ENCODE results near the gene CDC42EP5. TPM values are rescaled to one million over a fixed set of nuclear protein-coding genes. Genes with fewer than 3 reads are reported as not detected.

Gene CDC42EP5, protein sequence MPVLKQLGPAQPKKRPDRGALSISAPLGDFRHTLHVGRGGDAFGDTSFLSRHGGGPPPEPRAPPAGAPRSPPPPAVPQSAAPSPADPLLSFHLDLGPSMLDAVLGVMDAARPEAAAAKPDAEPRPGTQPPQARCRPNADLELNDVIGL
- total RNA-seq (2013; cell fraction: nucleolus; rRNA removed), result 3.9 and 7.3 TPM in 2 replicates
- total RNA-seq (2014; rRNA removed), result 1.3 and 1.8 TPM in 2 replicates
- total RNA-seq (2014; rRNA removed; fragmentation: Illumina TruSeq; extraction: Trizol), result 1.2 TPM in 1 of 2 replicates, not detected in the other
- total RNA-seq (2021), result 1.4 and 1.5 TPM in 2 replicates
- polyA plus RNA-seq (2011; ENCODE audit: low read depth), result not detected
- 0.40 and 0.42 TPM in 2 replicates for polyA plus RNA-seq (2011; rRNA removed)
- 0.81 and 1.2 TPM in 2 replicates for polyA plus RNA-seq (2011; cell fraction: cytosol; rRNA removed)
- polyA plus RNA-seq (2011; cell fraction: nucleus; rRNA removed), result 0.23 and 0.99 TPM in 2 replicates
- 0.49 and 0.79 TPM in 2 replicates for polyA plus RNA-seq (2012)
- polyA plus RNA-seq (2014; fragmentation: Illumina TruSeq; extraction: Trizol), result not detected in 2 replicates
- polyA plus RNA-seq (2014; fragmentation: Nextera tagmentation; extraction: Ambion mirVana), result not detected
- 1.1 and 1.4 TPM in 2 replicates for polyA plus RNA-seq (2014; rRNA removed)
- polyA plus RNA-seq (2016; fragmentation: Nextera tagmentation; extraction: Ambion mirVana), result not detected
- not detected in 2 replicates for polyA minus RNA-seq (2011; rRNA and poly(A)+ RNA removed)
- polyA minus RNA-seq (2011; cell fraction: cytosol; rRNA and poly(A)+ RNA removed), result not detected in 2 replicates
- polyA minus RNA-seq (2011; cell fraction: nucleus; rRNA and poly(A)+ RNA removed), result not detected in 2 replicates
- Bru-seq, nascent RNA, result percentile 43 among the genes with signal in this experiment
- percentile 49 among the genes with signal in this experiment for BruChase-seq, experiment 1, labeled RNA remaining after a 6-hour chase
- percentile 35 among the genes with signal in this experiment for BruChase-seq, experiment 2, labeled RNA remaining after a 2-hour chase
- long read RNA-seq, experiment 1, result 0 reads
- long read RNA-seq, experiment 2, result 0 reads

DNA sequence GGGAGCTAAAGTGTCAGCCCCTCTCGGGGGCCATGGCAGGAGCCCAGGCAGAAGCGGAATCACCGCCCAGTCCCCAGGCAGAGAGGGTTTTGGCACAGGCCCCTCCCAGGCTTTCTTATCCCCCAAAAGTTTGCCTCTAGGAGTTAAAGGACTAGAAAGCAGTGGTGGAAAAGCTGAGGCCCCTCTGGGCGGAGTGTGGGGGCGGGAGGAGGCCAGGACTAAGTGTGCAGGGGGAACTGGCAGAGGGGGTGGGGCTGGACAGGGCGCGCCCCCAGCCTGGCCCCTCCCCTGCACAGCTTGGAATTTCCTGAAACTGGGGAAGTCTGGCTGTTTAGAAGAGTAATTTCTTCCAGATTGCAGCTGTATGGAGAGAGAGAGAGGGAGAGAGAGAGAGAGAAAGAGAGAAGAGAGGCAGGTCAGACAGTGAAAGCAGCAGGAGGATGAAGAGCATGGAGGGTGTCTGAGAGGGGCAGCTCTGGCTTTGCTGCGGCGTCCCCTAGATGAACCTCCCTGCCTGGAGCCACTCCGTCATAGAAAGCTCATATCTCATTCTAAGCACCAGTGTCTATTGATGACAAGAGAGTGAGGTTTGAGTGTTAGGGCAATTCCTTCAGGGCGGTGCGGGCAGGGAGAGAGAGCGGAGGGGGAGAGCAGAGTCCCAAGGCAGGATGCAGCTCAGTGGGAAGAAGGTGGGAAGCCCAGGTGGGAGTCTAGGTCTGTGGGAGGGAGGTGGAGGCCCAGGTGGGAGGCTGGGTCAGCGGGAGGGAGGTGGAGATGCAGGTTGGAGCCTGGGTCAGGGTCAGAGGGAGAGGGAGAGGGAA lies at the start of gene CDC42EP5:
Gene CDC42EP5 (minus strand): TSS at position 226 of the 821 bp plus-strand sequence. CDS start 7,749 bp downstream, outside the sequence.
- H3K27me3 ChIP-seq (replicated peaks in 1 of 2; ENCODE audit: control insufficient read depth in 2 of 2, insufficient read depth in 2 of 2, low read length in 1 of 2), result peaks cover 0 to 3% of the 10 kb centered on the region in 2 experiments; a peak in 2 of 4 replicates
- ChIA-PET POLR2A (interaction anchor here (0.5 to 0.7 kb wide), 2 partner anchors 24 to 936 kb away, joined by 3 read pairs; partner anchors contain the start of gene LENG8), RAD21 (ENCODE audit: unreplicated experiment) (interaction anchor here (0.8 to 1.5 kb wide), 5 partner anchors 9 to 200 kb away, joined by 3 to 4 read pairs (median 4); partner anchors contain the start of gene LENG9), CTCF (interaction anchor here (0.5 to 2.5 kb wide), 6 partner anchors 12 to 203 kb away, joined by 3 to 21 read pairs (median 3); no protein-coding TSS in a partner anchor), SMC1A (ENCODE audit: uncharacterized antibody, unreplicated experiment) (interaction anchor here (0.6 to 0.7 kb wide), 2 partner anchors 30 to 1875 kb away, joined by 3 read pairs; no protein-coding TSS in a partner anchor)
- H3K79me2 ChIP-seq (ENCODE audit: control insufficient read depth, insufficient read depth, low read length), result no peaks in the 10 kb centered on the region
- H3K4me3 ChIP-seq, result no peak within 1 kb of the TSS
- H3K9ac ChIP-seq (ENCODE audit: control insufficient read depth, insufficient read depth, low read length), result no peak within 1 kb of the TSS
- H3K27ac ChIP-seq (ENCODE audit: control insufficient read depth, insufficient read depth), result no peak within 1 kb of the TSS
- in situ Hi-C loops (cut with MboI) (loop anchor here (10.0 kb wide), 1 partner anchor 452 kb away; no protein-coding TSS in a partner anchor), intact Hi-C loops (cut with micrococcal nuclease; ENCODE audit: unreplicated experiment) (loop anchor here (10.0 kb wide), 1 partner anchor 442 kb away; no protein-coding TSS in a partner anchor)
- no peaks in the 10 kb centered on the region for H4K20me1 ChIP-seq (ENCODE audit: control insufficient read depth, insufficient read depth)
- no peaks in the 10 kb centered on the region for H3K9me3 ChIP-seq (replicated peaks; ENCODE audit: control insufficient read depth, insufficient read depth, low read length)
- no peak within 1 kb of the TSS for H3K4me2 ChIP-seq (ENCODE audit: control insufficient read depth, insufficient read depth)
- 17% methylated on average over 14 of the region's 14 CpGs for WGBS (ENCODE audit: insufficient coverage, insufficient replicate concordance, low lambda C conversion rate, missing lambda C conversion rate)
- no peaks in the 10 kb centered on the region for H3K36me3 ChIP-seq (ENCODE audit: control insufficient read depth in 2 of 2, insufficient read depth in 2 of 2, low read length in 1 of 2)
- peak; percentile 51 for ATAC-seq
- BruUV-seq (replicated peaks), result no TSS peak
- DNase-seq (ENCODE audit: low read depth, low spot score), result no peak
- peaks cover 3% of the 10 kb centered on the region for H3K4me1 ChIP-seq (ENCODE audit: control insufficient read depth, insufficient read depth, low read length)
- FAIRE-seq, result no peak
- H2AFZ ChIP-seq (ENCODE audit: control insufficient read depth, low read depth, low read length), result no peak within 1 kb of the TSS
- TF ChIP-seq MTA2 (IDR thresholded peaks at IDR 0.05; ENCODE audit: low read depth) (0 out of 2 replicates have a peak, but pooled peaks have one; percentile 18), POLR2A (IDR thresholded peaks at IDR 0.05; ENCODE audit: low read depth, low read length) (no peak), ATF7 (IDR thresholded peaks at IDR 0.05; ENCODE audit: low read depth) (0 out of 2 replicates have a peak, but pooled peaks have one; percentile 17), TARDBP (IDR thresholded peaks at IDR 0.05; ENCODE audit: borderline replicate concordance) (no peak), IRF4 (IDR thresholded peaks at IDR 0.05; ENCODE audit: low read depth, low read length) (no peak), EGR1 (IDR thresholded peaks at IDR 0.05; ENCODE audit: borderline replicate concordance in 1 of 2, low read depth in 2 of 2, low read length in 2 of 2) (0 out of 3 replicates have a peak, but pooled peaks of 1 of the 2 experiments have one; percentile 51), CBX5 (IDR thresholded peaks at IDR 0.05; ENCODE audit: low read depth) (no peak), CUX1 (IDR thresholded peaks at IDR 0.05; ENCODE audit: insufficient replicate concordance, low read depth, low read length) (no peak), RAD51 (IDR thresholded peaks at IDR 0.05) (no peak), GABPA (IDR thresholded peaks at IDR 0.05; ENCODE audit: low read depth) (no peak), IKZF1 (conservative IDR thresholded peaks at IDR 0.05) (0 out of 2 replicates have a peak, but pooled peaks have one; percentile 26), TCF12 (IDR thresholded peaks at IDR 0.05; ENCODE audit: low read depth, low read length) (no peak)

All from GM12878 (cell line).